Muscle layer of duodenum (tissue), 2 donors: ENCODE results near the gene AGTR2.
"Not testable (repeated sequence)": the region's sequence is repeated elsewhere in the genome, so short reads cannot be mapped to it uniquely, and the experiment has no call there.

Source experiments
- H3K27ac ChIP-seq: one replicate; pipeline ENCODE4 v1.7.0; 2013; ENCODE audit warnings: mild to moderate bottlenecking, low read length
- H3K27me3 ChIP-seq: one replicate; pipeline ENCODE4 v1.7.0; 2013; ENCODE audit warnings: low read depth, mild to moderate bottlenecking, control low read depth, low read length
- H3K36me3 ChIP-seq, 2 donors: one replicate each; pipeline ENCODE4 v1.7.0; 2013; ENCODE audit warnings: low read length in 2 of 2, control low read depth in 1 of 2, mild to moderate bottlenecking in 1 of 2; ENCODE audit not compliant: insufficient read depth in 2 of 2, control insufficient read depth in 1 of 2
- H3K4me1 ChIP-seq, 2 donors: one replicate each; pipeline ENCODE4 v1.7.0; 2013; ENCODE audit warnings: low read length in 2 of 2, mild to moderate bottlenecking in 2 of 2, control low read depth in 1 of 2, moderate library complexity in 1 of 2; ENCODE audit not compliant: insufficient read depth in 2 of 2, control insufficient read depth in 1 of 2
- H3K4me3 ChIP-seq, 2 donors: one replicate each; pipeline ENCODE4 v1.7.0; 2013; ENCODE audit warnings: low read length in 2 of 2, low read depth in 1 of 2, mild to moderate bottlenecking in 1 of 2
- H3K9me3 ChIP-seq, 2 donors: one replicate each; pipeline ENCODE4 v1.7.0; 2013; ENCODE audit warnings: low read length in 2 of 2, control low read depth in 1 of 2, mild to moderate bottlenecking in 1 of 2; ENCODE audit not compliant: control insufficient read depth in 1 of 2
- donor health status: healthy.

Gene AGTR2

DNA sequence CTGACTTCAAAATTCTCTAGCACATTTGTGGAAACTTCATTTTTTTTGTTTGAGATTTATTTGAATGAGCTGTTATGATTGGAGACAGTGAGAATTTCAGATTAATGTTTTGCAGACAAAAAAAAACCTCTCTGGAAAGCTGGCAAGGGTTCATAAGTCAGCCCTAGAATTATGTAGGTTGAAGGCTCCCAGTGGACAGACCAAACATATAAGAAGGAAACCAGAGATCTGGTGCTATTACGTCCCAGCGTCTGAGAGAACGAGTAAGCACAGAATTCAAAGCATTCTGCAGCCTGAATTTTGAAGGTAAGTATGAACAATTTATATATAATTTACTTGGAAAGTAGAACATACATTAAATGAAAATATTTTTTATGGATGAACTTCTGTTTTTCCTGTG lies at the start of gene AGTR2:
TSS of gene AGTR2 (plus strand) at position 234 of the 400 bp plus-strand sequence. CDS start 1,537 bp downstream, outside the sequence.
- no peak within 1 kb of the TSS for H3K4me3 ChIP-seq
- no peaks in the 10 kb centered on the region for H3K4me1 ChIP-seq
- H3K27ac ChIP-seq = no peak within 1 kb of the TSS
- H3K9me3 ChIP-seq = no peaks in the 10 kb centered on the region
- no peaks in the 10 kb centered on the region for H3K36me3 ChIP-seq
- H3K27me3 ChIP-seq = no peaks in the 10 kb centered on the region

DNA sequence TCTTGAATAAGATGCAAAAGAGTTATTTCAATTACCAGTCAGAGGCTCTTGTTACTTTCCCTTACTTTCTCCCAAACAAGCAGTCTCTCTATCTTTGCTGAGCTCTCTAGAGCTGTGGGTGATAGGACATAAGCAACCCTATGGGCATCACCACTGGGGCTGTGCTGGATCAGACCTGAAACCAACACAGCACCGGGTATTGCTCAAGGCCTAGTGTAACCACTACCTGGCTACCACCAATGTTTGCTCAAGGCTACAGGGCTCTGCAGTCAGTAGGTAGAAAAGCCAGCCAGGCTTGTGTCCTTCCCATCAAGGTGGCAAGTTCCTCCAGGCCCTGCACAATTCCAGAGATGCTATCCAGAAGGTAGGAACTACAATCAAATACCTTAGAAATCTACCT lies 35.3 kb upstream of the AGTR2 start:
- Histone ChIP-seq H3K27ac (no peak overlapping the region), H3K9me3 (no peaks in the 10 kb centered on the region), H3K36me3 (no peaks in the 10 kb centered on the region), H3K27me3 (no peaks in the 10 kb centered on the region), H3K4me3 (no peak overlapping the region), H3K4me1 (no peaks in the 10 kb centered on the region)

DNA sequence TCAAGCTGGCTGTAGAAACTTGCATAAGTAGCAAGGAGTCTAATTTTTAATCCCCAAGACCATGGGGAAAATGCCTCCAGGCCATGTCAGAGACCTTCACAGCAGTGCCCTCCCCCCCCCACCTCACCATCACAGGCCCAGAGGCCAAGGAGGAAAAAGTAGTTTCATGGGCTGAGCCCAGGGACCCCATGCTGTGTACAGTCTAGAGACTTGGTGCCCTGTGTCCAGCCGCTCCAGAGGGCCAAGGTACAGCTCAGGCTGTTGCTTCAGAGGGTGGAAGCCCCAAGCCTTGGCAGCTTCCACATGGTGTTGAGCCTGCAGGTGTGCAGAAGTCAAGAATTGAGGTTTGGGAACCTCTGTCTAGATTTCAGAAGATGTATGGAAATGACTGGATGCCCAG lies 29.3 kb upstream of the AGTR2 start:
- not testable (repeated sequence) for H3K4me3 ChIP-seq, H3K9me3 ChIP-seq, H3K36me3 ChIP-seq, H3K27me3 ChIP-seq, H3K27ac ChIP-seq, H3K4me1 ChIP-seq

- Histone ChIP-seq H3K4me3 (no peak overlapping the region), H3K27me3 (no peaks in the 10 kb centered on the region), H3K4me1 (no peaks in the 10 kb centered on the region), H3K27ac (no peak overlapping the region), H3K36me3 (no peaks in the 10 kb centered on the region), H3K9me3 (no peaks in the 10 kb centered on the region)
Measured at GRCh38 chrX:116142976-116143375, 27.6 kb upstream of the AGTR2 start.

DNA sequence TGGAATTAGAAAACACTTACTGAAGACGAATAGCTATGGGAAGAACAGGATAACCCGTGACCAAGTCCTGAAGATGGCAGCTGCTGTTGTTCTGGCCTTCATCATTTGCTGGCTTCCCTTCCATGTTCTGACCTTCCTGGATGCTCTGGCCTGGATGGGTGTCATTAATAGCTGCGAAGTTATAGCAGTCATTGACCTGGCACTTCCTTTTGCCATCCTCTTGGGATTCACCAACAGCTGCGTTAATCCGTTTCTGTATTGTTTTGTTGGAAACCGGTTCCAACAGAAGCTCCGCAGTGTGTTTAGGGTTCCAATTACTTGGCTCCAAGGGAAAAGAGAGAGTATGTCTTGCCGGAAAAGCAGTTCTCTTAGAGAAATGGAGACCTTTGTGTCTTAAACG lies 2.4 kb downstream of the AGTR2 start:
- Histone ChIP-seq H3K9me3 (no peaks in the 10 kb centered on the region), H3K27ac (no peak overlapping the region), H3K4me3 (no peak overlapping the region), H3K4me1 (no peaks in the 10 kb centered on the region), H3K36me3 (no peaks in the 10 kb centered on the region), H3K27me3 (no peaks in the 10 kb centered on the region)

GRCh38 chrX:116181300-116181699 lies 10.8 kb downstream of the AGTR2 start:
- no peaks in the 10 kb centered on the region for H3K36me3 ChIP-seq
- H3K4me3 ChIP-seq = no peak overlapping the region
- no peak overlapping the region for H3K27ac ChIP-seq
- no peaks in the 10 kb centered on the region for H3K27me3 ChIP-seq
- no peaks in the 10 kb centered on the region for H3K4me1 ChIP-seq
- H3K9me3 ChIP-seq = no peaks in the 10 kb centered on the region

DNA sequence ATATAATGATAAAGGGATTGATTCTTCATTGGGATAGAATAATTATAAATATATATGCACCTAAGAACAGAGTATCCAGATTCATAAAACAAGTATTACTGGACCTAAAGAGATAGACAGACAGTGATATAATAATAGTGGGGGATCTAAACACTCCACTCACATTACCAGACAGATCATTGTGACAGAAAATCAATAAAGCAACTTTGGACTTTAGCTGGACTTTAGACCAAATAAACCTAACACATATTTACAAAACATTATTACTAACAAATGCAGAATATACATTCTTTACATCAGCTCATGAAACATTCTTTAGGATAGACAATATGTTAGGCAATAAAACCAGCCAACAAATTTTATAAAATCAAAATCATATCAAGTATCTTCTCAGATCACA lies 14.6 kb downstream of the AGTR2 start:
- no peaks in the 10 kb centered on the region for H3K27me3 ChIP-seq
- no peaks in the 10 kb centered on the region for H3K36me3 ChIP-seq
- H3K4me1 ChIP-seq = no peaks in the 10 kb centered on the region
- no peak overlapping the region for H3K27ac ChIP-seq
- no peak overlapping the region for H3K4me3 ChIP-seq
- no peaks in the 10 kb centered on the region for H3K9me3 ChIP-seq

GRCh38 chrX:116194649-116195048 lies 24.1 kb downstream of the AGTR2 start:
- H3K4me1 ChIP-seq = no peaks in the 10 kb centered on the region
- H3K36me3 ChIP-seq = no peaks in the 10 kb centered on the region

GRCh38 chrX:116198235-116198634 lies 27.7 kb downstream of the AGTR2 start:
- Histone ChIP-seq H3K27ac (no peak overlapping the region), H3K4me1 (no peaks in the 10 kb centered on the region), H3K27me3 (no peaks in the 10 kb centered on the region), H3K9me3 (no peaks in the 10 kb centered on the region), H3K4me3 (no peak overlapping the region), H3K36me3 (no peaks in the 10 kb centered on the region)

More at GRCh38 chrX:116194649-116195048, 24.1 kb downstream of the AGTR2 start:
- no peaks in the 10 kb centered on the region for H3K27me3 ChIP-seq
- no peak overlapping the region for H3K27ac ChIP-seq
- H3K4me3 ChIP-seq = no peak overlapping the region
- H3K9me3 ChIP-seq = no peaks in the 10 kb centered on the region

DNA sequence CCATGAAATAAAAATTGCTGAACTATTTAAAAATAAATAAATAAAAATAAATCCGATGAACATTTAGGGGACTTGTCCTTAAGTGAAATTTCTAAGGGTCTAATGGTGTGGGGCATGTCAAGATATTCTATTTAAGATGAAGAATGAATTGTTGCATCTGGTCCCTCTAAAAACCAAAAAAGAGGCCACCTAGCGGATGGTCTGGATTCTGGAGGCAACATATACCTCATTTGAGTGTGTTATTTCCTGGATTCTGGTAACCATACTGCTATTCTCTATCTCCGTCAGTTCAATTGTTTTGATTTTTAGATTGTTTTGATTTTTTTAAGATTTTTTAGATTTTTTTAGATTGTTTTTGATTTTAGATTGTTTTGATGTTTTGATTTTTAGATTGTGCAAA lies 28.3 kb downstream of the AGTR2 start:
- Histone ChIP-seq H3K4me1 (no peaks in the 10 kb centered on the region), H3K36me3 (no peaks in the 10 kb centered on the region), H3K9me3 (no peaks in the 10 kb centered on the region), H3K4me3 (no peak overlapping the region), H3K27ac (no peak overlapping the region), H3K27me3 (no peaks in the 10 kb centered on the region)

GRCh38 chrX:116204932-116205331 lies 34.4 kb downstream of the AGTR2 start:
- Histone ChIP-seq H3K4me3 (no peak overlapping the region), H3K4me1 (no peaks in the 10 kb centered on the region), H3K9me3 (no peaks in the 10 kb centered on the region), H3K27me3 (no peaks in the 10 kb centered on the region), H3K27ac (no peak overlapping the region), H3K36me3 (no peaks in the 10 kb centered on the region)

DNA sequence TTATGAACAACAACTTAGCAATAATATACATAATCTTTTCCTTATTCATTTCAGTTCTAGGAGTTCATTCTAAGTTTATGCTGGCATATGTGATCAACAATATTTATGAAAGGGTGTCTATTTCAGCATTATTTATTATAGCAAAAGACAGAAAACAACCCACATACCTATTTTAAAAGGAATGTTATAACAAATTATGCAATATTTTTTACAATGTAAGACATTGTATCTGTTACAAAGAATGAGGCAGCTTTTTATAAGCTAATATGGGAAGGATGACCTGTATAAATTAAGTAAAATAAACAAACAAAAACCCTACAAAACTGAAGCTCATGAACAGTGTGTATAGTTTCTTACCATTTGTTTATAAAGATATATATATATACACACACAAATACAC lies 42.7 kb downstream of the AGTR2 start:
- no peaks in the 10 kb centered on the region for H3K27me3 ChIP-seq
- no peaks in the 10 kb centered on the region for H3K36me3 ChIP-seq
- H3K9me3 ChIP-seq = no peaks in the 10 kb centered on the region
- H3K4me1 ChIP-seq = no peaks in the 10 kb centered on the region
- H3K27ac ChIP-seq = no peak overlapping the region
- no peak overlapping the region for H3K4me3 ChIP-seq
